Progenitor cell of endocrine pancreas (in vitro differentiated cells): ENCODE data around the gene NLK. TPM values are rescaled to one million over a fixed set of nuclear protein-coding genes. Genes with fewer than 3 reads are reported as not detected.
"Not testable (repeated sequence)": the region's sequence is repeated elsewhere in the genome, so short reads cannot be mapped to it uniquely, and the experiment has no call there.

Source experiments
- DNase-seq: peaks from one replicate; pipeline ENCODE4 v3.0.0; 2021; ENCODE audit warnings: low spot score; ENCODE audit not compliant: unreplicated experiment
- H3K27ac Mint-ChIP-seq: 2 replicates; pipeline ENCODE4 v1.8.0; 2021; ENCODE audit warnings: mild to moderate bottlenecking, moderate library complexity, mixed read lengths
- H3K27me3 Mint-ChIP-seq: 2 replicates; pipeline ENCODE4 v1.8.0; 2021; ENCODE audit warnings: mixed read lengths
- H3K36me3 Mint-ChIP-seq: 2 replicates; pipeline ENCODE4 v1.8.0; 2022; ENCODE audit warnings: mixed read lengths; ENCODE audit not compliant: insufficient read depth
- H3K4me1 Mint-ChIP-seq: 2 replicates; pipeline ENCODE4 v1.8.0; 2021; ENCODE audit warnings: low read depth, mixed read lengths
- H3K4me3 Mint-ChIP-seq: 2 replicates; pipeline ENCODE4 v1.8.0; 2021; ENCODE audit warnings: low read depth, mild to moderate bottlenecking, moderate library complexity, mixed read lengths
- H3K9me3 Mint-ChIP-seq: 2 replicates; pipeline ENCODE4 v1.8.0; 2021; ENCODE audit warnings: low read depth, mixed read lengths
- CTCF ChIP-seq: fragments of 200-600 bp; sonication (generic); IDR thresholded peaks from one replicate; pipeline ENCODE4 v1.5.0; 2021; ENCODE audit warnings: antibody characterized with exemption, mild to moderate bottlenecking; ENCODE audit not compliant: unreplicated experiment
- total RNA-seq: library from RNA; stranded (reverse); gene quantifications from 2 replicates; pipeline ENCODE4 v1.2.1, GENCODE V29; 2021

Gene NLK
- total RNA-seq, 1 donor from 2014 or later = 38.9 TPM

GRCh38 chr17:28151001-28151400, 108.5 kb downstream of the NLK start:
- DNase-seq = no peak
- Mint-ChIP-seq H3K4me3 (no peak overlapping the region), H3K36me3 (peaks cover 3% of the 10 kb centered on the region), H3K27ac (no peak overlapping the region), H3K9me3 (no peaks in the 10 kb centered on the region), H3K27me3 (no peaks in the 10 kb centered on the region), H3K4me1 (peaks cover 11% of the 10 kb centered on the region)
- no peak for TF ChIP-seq CTCF

- DNase-seq = no peak
- no peaks in the 10 kb centered on the region for H3K27me3 Mint-ChIP-seq
- peaks cover 3% of the 10 kb centered on the region for H3K36me3 Mint-ChIP-seq
- H3K27ac Mint-ChIP-seq = peak overlapping the region; percentile 4
- H3K4me1 Mint-ChIP-seq = peaks cover 2% of the 10 kb centered on the region
- TF ChIP-seq CTCF = no peak
- no peaks in the 10 kb centered on the region for H3K9me3 Mint-ChIP-seq
- no peak overlapping the region for H3K4me3 Mint-ChIP-seq
Observed at GRCh38 chr17:28154214-28154613, 111.7 kb downstream of the NLK start.

- H3K9me3 Mint-ChIP-seq, H3K4me1 Mint-ChIP-seq, DNase-seq, H3K36me3 Mint-ChIP-seq, H3K4me3 Mint-ChIP-seq, H3K27me3 Mint-ChIP-seq, H3K27ac Mint-ChIP-seq: not testable (repeated sequence)
Observed at GRCh38 chr17:28155405-28155804, 112.9 kb downstream of the NLK start.

GRCh38 chr17:28159004-28159403, 116.5 kb downstream of the NLK start:
- Mint-ChIP-seq H3K27me3 (no peaks in the 10 kb centered on the region), H3K36me3 (peaks cover 7% of the 10 kb centered on the region), H3K9me3 (no peaks in the 10 kb centered on the region), H3K4me1 (peaks cover 2% of the 10 kb centered on the region), H3K27ac (no peak overlapping the region), H3K4me3 (no peak overlapping the region)
- no peak for TF ChIP-seq CTCF
- no peak for DNase-seq

- Mint-ChIP-seq H3K9me3 (no peaks in the 10 kb centered on the region), H3K36me3 (peaks cover 7% of the 10 kb centered on the region), H3K27me3 (no peaks in the 10 kb centered on the region), H3K4me1 (no peaks in the 10 kb centered on the region), H3K4me3 (no peak overlapping the region), H3K27ac (no peak overlapping the region)
- no peak for DNase-seq
- TF ChIP-seq CTCF = no peak
Observed at GRCh38 chr17:28159924-28160323, 117.4 kb downstream of the NLK start.

GRCh38 chr17:28160610-28161009, 118.1 kb downstream of the NLK start:
- H3K4me3 Mint-ChIP-seq = no peak overlapping the region
- H3K27me3 Mint-ChIP-seq = no peaks in the 10 kb centered on the region
- no peak for TF ChIP-seq CTCF
- H3K36me3 Mint-ChIP-seq = peaks cover 8% of the 10 kb centered on the region
- H3K4me1 Mint-ChIP-seq = no peaks in the 10 kb centered on the region
- no peaks in the 10 kb centered on the region for H3K9me3 Mint-ChIP-seq
- H3K27ac Mint-ChIP-seq = no peak overlapping the region
- no peak for DNase-seq
